ENCODE data around the gene KANK4.

Gene KANK4

GRCh38 chr1:62304515-62304914, 14.7 kb downstream of the KANK4 start:
- no peak for DNase-seq

GRCh38 chr1:62301726-62302390, 17.4 kb downstream of the KANK4 start:
- no peak for DNase-seq

GRCh38 chr1:62299426-62300200, 19.6 kb downstream of the KANK4 start:
- peak; percentile 23 for DNase-seq

GRCh38 chr1:62295921-62296491, 23.2 kb downstream of the KANK4 start:
- no peak for DNase-seq

GRCh38 chr1:62294261-62294660, 25.0 kb downstream of the KANK4 start:
- DNase-seq: no peak

GRCh38 chr1:62288662-62289061, 30.6 kb downstream of the KANK4 start:
- DNase-seq: no peak

- no peak for DNase-seq
These were observed 31.0 kb downstream of the KANK4 start for GRCh38 chr1:62288224-62288623.

- DNase-seq: no peak
These were observed 32.4 kb downstream of the KANK4 start for GRCh38 chr1:62286786-62287224.

GRCh38 chr1:62285984-62286785, 33.0 kb downstream of the KANK4 start:
- peak; percentile 14 for DNase-seq

- DNase-seq: no peak
These were observed 33.8 kb downstream of the KANK4 start for GRCh38 chr1:62285440-62285839.

- DNase-seq: no peak
These were observed 35.2 kb downstream of the KANK4 start for GRCh38 chr1:62283986-62284385.

- DNase-seq: no peak
These were observed 36.1 kb downstream of the KANK4 start for GRCh38 chr1:62282909-62283755.

- no peak for DNase-seq
These were observed 37.2 kb downstream of the KANK4 start for GRCh38 chr1:62281922-62282555.

- no peak for DNase-seq
These were observed 38.2 kb downstream of the KANK4 start for GRCh38 chr1:62280960-62281465.

GRCh38 chr1:62280150-62280549, 39.1 kb downstream of the KANK4 start:
- DNase-seq: peak; percentile 50

GRCh38 chr1:62276791-62277190, 42.4 kb downstream of the KANK4 start:
- DNase-seq: no peak

GRCh38 chr1:62274496-62275485, 44.4 kb downstream of the KANK4 start:
- no peak for DNase-seq

GRCh38 chr1:62273953-62274352, 45.3 kb downstream of the KANK4 start:
- no peak for DNase-seq

GRCh38 chr1:62271948-62272728, 47.1 kb downstream of the KANK4 start:
- no peak for DNase-seq

All from NCI-H1092 treated with DMSO at 0.1 percent for 48 hours (cell line).